Thyroid gland (tissue), 4 donors: ENCODE measurements around the gene HOXB3. TPM values are rescaled to one million over a fixed set of nuclear protein-coding genes. Genes with fewer than 3 reads are reported as not detected.

Source experiments
- DNase-seq, 2 donors: peaks; one replicate each; pipeline ENCODE4 v3.0.0-alpha.2; 2019
- H3K27ac ChIP-seq, 3 donors: fragments of 200-600 bp; sonication (generic); 1 replicate in 2 of 3; 2 replicates in 1 of 3; pipeline ENCODE4 v1.5.1; 2016 to 2019; ENCODE audit warnings: mild to moderate bottlenecking in 1 of 3, moderate library complexity in 1 of 3
- H3K27me3 ChIP-seq: fragments of 200-600 bp; sonication (generic); one replicate; pipeline ENCODE4 v1.5.1; 2019
- H3K36me3 ChIP-seq, 2 donors: fragments of 200-600 bp; sonication (generic); one replicate each; pipeline ENCODE4 v1.5.1; 2016 to 2019
- H3K4me1 ChIP-seq, 2 donors: fragments of 200-600 bp; sonication (generic); one replicate each; pipeline ENCODE4 v1.5.1; 2017 to 2019
- H3K4me3 ChIP-seq, 3 donors: fragments of 200-600 bp; sonication (generic); replicated peaks in 1 of 3; 1 replicate in 2 of 3; 2 replicates in 1 of 3; pipeline ENCODE4 v1.5.1; 2016; ENCODE audit warnings: mild to moderate bottlenecking in 1 of 3
- H3K9me3 ChIP-seq: fragments of 200-600 bp; sonication (generic); one replicate; pipeline ENCODE4 v1.5.1; 2017
- POLR2A ChIP-seq, 2 donors: fragments of 450-650 bp; IDR thresholded peaks; one replicate each; pipeline ENCODE4 v1.6.1; 2017; ENCODE audit warnings: antibody characterized with exemption in 2 of 2, mild to moderate bottlenecking in 2 of 2, moderate library complexity in 1 of 2
- WGBS, 2 donors: methylation state at CpG; one replicate each; pipeline ENCODE4 v1.1.5; 2017; 5-methylcytosine and 5-hydroxymethylcytosine counted together
- intact Hi-C: fragments of 100-400 bp; cut with DNase I; formaldehyde crosslinking; loops from one replicate; pipeline ENCODE4 v1.15.1; 2023
- total RNA-seq, 4 donors: library from RNA; depleted of rRNA; stranded (reverse); fragments of >200 nt; gene quantifications; one replicate each; pipeline ENCODE4 v1.2.3, GENCODE V29; 2016
- TF ChIP-seq, protein P1 (sequence below), 6 experiments: fragments of 200-600 bp in 3 of 6; fragments of 450-650 bp in 3 of 6; sonication (generic) in 3 of 6; IDR thresholded peaks; one replicate each; pipeline ENCODE4 v1.5.1; 2016 to 2019; ENCODE audit warnings: antibody characterized with exemption in 6 of 6, mild to moderate bottlenecking in 2 of 6, inconsistent platforms in 1 of 6, moderate library complexity in 1 of 6

The HOXB3 gene
- total RNA-seq, 4 donors from 2014 or later = 1.5 to 6.7 (median 4.3) TPM

DNA sequence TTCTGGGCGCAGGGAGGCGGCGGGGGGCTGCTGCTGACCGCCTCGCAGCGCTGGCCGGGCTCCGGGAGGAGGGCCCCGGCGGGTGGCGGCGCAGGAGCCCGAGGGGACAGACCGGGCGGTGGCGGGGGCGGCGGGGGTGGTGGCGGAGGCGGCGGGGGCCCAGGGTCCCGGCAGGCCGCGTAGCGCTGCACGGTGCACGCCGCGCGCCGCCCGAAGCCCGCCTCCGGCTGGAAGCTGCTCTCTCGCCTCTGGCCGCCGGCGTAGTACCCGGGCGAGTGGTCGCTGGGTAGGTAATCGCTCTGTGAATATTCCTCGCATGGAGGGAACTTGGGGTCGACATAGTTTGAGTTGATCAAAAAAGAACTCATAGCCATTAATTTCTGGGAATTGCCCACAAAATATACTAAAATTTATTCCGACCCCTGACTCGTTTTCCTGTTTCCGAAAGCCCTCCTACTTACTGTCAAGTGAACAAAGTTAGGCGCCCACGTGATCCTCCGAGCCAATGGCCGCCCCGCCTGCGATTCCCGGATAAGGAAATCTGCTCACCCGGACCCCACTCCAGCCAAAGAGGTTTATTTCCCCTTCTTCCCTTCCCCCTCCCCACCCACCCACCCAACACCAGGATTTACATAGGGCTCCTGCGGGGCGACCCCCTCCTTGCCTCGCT lies 12.0 kb downstream of the HOXB3 start, which contains the start of gene HOXB4:
TSS of gene HOXB4 (minus strand) at position 405 of the 670 bp plus-strand sequence. CDS start at position 374, 31 bp downstream.
- WGBS, 2 donors = 2% methylated on average over 30 to 33 of the region's 58 CpGs
- peak within 1 kb of the TSS in 2 of 3 donors; percentile 21 to 33 for H3K27ac ChIP-seq
- intact Hi-C loops = no loop called here
- peaks cover 0 to 20% of the 10 kb centered on the region in 2 donors for H3K4me1 ChIP-seq
- H3K27me3 ChIP-seq = peaks cover 77% of the 10 kb centered on the region
- no peaks in the 10 kb centered on the region for H3K36me3 ChIP-seq
- no peak for TF ChIP-seq POLR2A (IDR thresholded peaks at IDR 0.05)
- TF ChIP-seq, protein P1, sequence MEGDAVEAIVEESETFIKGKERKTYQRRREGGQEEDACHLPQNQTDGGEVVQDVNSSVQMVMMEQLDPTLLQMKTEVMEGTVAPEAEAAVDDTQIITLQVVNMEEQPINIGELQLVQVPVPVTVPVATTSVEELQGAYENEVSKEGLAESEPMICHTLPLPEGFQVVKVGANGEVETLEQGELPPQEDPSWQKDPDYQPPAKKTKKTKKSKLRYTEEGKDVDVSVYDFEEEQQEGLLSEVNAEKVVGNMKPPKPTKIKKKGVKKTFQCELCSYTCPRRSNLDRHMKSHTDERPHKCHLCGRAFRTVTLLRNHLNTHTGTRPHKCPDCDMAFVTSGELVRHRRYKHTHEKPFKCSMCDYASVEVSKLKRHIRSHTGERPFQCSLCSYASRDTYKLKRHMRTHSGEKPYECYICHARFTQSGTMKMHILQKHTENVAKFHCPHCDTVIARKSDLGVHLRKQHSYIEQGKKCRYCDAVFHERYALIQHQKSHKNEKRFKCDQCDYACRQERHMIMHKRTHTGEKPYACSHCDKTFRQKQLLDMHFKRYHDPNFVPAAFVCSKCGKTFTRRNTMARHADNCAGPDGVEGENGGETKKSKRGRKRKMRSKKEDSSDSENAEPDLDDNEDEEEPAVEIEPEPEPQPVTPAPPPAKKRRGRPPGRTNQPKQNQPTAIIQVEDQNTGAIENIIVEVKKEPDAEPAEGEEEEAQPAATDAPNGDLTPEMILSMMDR (IDR thresholded peaks at IDR 0.05) = no peak
- peak; percentile 41 to 45 for DNase-seq
- H3K9me3 ChIP-seq = no peaks in the 10 kb centered on the region
- peak within 1 kb of the TSS in 1 of 3 donors; percentile 24 for H3K4me3 ChIP-seq

DNA sequence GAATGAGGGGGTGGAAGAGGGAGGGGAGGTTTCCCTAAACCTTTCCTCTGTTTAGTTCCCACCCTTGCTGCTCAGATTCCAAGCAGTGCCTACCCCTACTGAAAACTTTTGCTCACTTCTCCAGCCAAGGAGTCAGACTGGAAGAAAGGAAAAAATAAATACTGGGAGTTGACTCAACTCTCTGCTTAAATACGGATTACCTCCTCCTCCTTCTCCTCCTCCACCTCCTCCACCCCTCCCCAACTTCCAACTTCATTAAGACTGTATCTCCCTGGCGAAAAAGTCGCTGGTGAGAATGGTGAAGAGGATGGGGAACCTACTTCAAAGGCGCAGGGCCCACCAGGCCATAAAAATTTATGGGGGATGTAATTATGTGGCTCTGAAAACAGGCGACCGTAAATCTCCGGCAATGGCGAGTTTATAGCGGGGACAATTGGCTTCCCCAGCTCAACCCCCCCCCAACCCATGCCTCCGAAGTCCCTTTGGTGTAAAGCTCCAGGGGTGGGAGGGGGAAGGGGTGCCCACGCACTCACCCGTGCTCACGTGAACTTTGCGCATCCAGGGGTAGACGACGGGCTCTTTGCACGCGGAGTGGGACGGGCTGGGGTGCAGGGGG lies 12.6 kb downstream of the HOXB3 start:
- H3K4me3 ChIP-seq = peak overlapping the region in 1 of 3 donors; percentile 24
- intact Hi-C loops = no loop called here
- H3K27me3 ChIP-seq = peaks cover 72% of the 10 kb centered on the region
- H3K27ac ChIP-seq = peak overlapping the region in 2 of 3 donors; percentile 21 to 33
- DNase-seq = no peak
- no peaks in the 10 kb centered on the region for H3K36me3 ChIP-seq
- H3K9me3 ChIP-seq = no peaks in the 10 kb centered on the region
- TF ChIP-seq, protein P1 (IDR thresholded peaks at IDR 0.05) = no peak
- H3K4me1 ChIP-seq = peaks cover 0 to 18% of the 10 kb centered on the region in 2 donors
- WGBS, 2 donors = 3 to 7% methylated on average over 16 to 19 of the region's 19 CpGs

DNA sequence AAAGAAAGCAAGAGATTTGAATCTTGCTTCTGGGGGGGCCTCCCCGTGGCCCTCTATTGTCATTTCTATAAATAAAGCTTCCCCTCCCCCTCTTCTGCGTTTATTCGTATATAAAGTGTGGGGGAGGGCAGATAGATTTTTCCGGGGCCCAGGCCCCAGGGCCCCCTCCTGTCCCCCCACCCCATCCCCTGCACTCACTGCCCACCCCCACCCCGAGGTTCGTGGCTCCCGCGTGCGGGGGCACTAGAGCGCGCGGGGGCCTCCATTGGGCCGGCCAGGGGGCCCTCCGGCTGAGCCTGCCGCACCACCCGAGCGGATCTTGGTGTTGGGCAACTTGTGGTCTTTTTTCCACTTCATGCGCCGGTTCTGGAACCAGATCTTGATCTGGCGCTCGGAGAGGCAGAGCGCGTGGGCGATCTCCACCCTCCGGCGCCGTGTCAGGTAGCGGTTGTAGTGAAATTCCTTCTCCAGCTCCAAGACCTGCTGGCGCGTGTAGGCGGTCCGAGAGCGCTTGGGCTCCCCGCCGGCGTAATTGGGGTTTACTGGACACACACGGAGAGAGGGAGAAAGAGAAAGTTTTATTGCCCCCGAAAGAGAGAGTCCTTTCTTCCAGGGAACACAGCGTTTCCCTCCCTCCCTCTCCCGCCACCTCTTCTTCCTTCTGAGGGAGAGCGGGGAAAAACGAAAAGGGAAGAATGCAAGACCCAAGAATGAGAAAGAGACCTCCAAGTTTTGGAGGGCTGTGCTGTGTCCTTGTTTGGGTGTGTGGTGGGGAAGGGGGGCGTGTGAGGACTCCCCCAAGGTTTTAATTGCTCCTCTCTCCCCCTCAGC lies 13.3 kb downstream of the HOXB3 start:
- peak; percentile 25 to 40 for DNase-seq
- no peaks in the 10 kb centered on the region for H3K9me3 ChIP-seq
- peaks cover 0 to 12% of the 10 kb centered on the region in 2 donors for H3K4me1 ChIP-seq
- TF ChIP-seq POLR2A (IDR thresholded peaks at IDR 0.05) = no peak
- TF ChIP-seq, protein P1 (IDR thresholded peaks at IDR 0.05) = no peak
- intact Hi-C loops = no loop called here
- H3K36me3 ChIP-seq = no peaks in the 10 kb centered on the region
- WGBS, 2 donors = 11 to 14% methylated on average over 29 to 30 of the region's 43 CpGs
- peak overlapping the region in 2 of 3 donors; percentile 33 to 61 for H3K27ac ChIP-seq
- peaks cover 70% of the 10 kb centered on the region for H3K27me3 ChIP-seq
- peak overlapping the region in 1 of 3 donors; percentile 24 for H3K4me3 ChIP-seq

DNA sequence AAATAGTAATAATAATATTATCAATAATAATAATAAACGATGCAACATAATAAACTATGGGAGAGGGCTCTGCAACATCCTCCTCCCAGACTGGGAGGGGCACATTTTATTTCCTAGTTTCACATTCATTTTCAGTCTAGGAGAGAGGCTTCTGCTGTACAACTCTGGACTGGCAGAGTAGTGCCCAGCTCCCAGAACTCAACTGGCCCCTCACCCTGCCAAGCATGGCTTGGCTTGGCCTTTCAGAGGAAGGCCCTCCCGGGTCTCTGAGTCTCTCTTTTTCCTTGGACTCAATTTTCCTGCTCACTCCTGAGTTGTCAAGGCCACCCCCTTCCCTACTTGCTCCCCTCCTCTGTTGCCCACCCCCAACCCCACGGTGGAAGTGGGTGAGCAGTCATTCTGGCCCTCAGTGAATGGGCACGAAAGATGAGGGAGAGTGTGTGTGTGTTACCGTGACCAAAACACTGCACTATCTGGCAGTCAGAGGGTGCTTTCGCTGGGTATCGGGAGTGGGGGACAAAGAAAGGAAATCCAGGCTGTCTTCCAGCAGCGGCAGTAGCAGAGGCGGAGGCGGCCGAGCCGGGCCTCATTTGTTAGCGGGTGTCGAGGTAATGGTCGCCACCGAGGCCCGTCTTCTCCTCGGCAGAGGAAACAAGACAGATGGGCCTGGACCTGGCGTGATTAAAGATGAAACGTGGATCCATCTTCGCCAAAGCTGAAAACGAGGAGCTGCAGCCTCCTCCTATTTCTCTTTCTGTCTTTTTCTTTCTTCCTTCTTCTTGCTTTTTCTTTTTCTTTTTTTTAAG lies 14.2 kb downstream of the HOXB3 start:
- WGBS, 2 donors = 12 to 15% methylated on average over 22 of the region's 22 CpGs
- TF ChIP-seq POLR2A (IDR thresholded peaks at IDR 0.05) = no peak
- TF ChIP-seq, protein P1 (IDR thresholded peaks at IDR 0.05) = no peak
- intact Hi-C loops = no loop called here
- H3K36me3 ChIP-seq = no peaks in the 10 kb centered on the region
- no peak overlapping the region for H3K4me3 ChIP-seq
- peak overlapping the region in 2 of 3 donors; percentile 12 to 61 for H3K27ac ChIP-seq
- H3K27me3 ChIP-seq = peaks cover 64% of the 10 kb centered on the region
- DNase-seq = no peak
- no peaks in the 10 kb centered on the region for H3K9me3 ChIP-seq
- H3K4me1 ChIP-seq = peaks cover 0 to 12% of the 10 kb centered on the region in 2 donors
